K562 (cell line): ENCODE results near the gene ADAP1. TPM values are rescaled to one million over a fixed set of nuclear protein-coding genes. Genes with fewer than 3 reads are reported as not detected.

Experiments used
- POU5F1 ChIP-seq: fragments of 150-350 bp; IDR thresholded peaks from 2 replicates; pipeline ENCODE4 v1.6.1; 2014; ENCODE audit warnings: borderline replicate concordance, low read length, low read depth, mild to moderate bottlenecking; ENCODE audit not compliant: partially characterized antibody
- RNF2 ChIP-seq: sonication (generic); IDR thresholded peaks from 2 replicates; pipeline ENCODE4 v1.6.1; 2016
- SRSF9 ChIP-seq: fragments of 200-400 bp; formaldehyde crosslinking; IDR thresholded peaks from 2 replicates; pipeline ENCODE4 v1.6.1; 2017; ENCODE audit warnings: low read depth, low read length, borderline replicate concordance
- YBX1 ChIP-seq: fragments of 450-650 bp; IDR thresholded peaks from 2 replicates; pipeline ENCODE4 v1.7.1; 2016; ENCODE audit warnings: mild to moderate bottlenecking
- ZBTB5 ChIP-seq: fragments of 450-650 bp; IDR thresholded peaks from 2 replicates; pipeline ENCODE4 v1.6.1; 2017; ENCODE audit warnings: antibody characterized with exemption
- ZFP1 ChIP-seq: fragments of 450-650 bp; formaldehyde crosslinking; IDR thresholded peaks from 2 replicates; pipeline ENCODE4 v1.4.0; 2020; ENCODE audit warnings: mild to moderate bottlenecking, mixed read lengths
- polyA plus RNA-seq, 8 experiments: library from polyadenylated mRNA; depleted of rRNA in 4 of 8; stranded (reverse) in 5 of 8; unstranded in 3 of 8; fragments of >200 nt; fragmentation: Nextera tagmentation in 2 of 8; fragmentation: Illumina TruSeq in 1 of 8; extraction: Ambion mirVana in 2 of 8; extraction: Trizol in 1 of 8; gene quantifications; 2 replicates each; pipeline versions ENCODE4 v1.2.1 to v1.2.3, GENCODE V29; 2011 to 2014; ENCODE audit warnings: inconsistent platforms in 1 of 8, missing spikeins in 1 of 8
- total RNA-seq, 7 experiments: library from RNA; depleted of rRNA in 6 of 7; stranded (reverse); fragments of >200 nt in 6 of 7; fragmentation: Illumina TruSeq in 2 of 7; extraction: Trizol in 2 of 7; gene quantifications; 2 replicates each; pipeline versions ENCODE4 v1.2.1 to v1.2.3, GENCODE V29; 2011 to 2021; ENCODE audit warnings: low replicate concordance in 1 of 7
- TF ChIP-seq, protein P1 (sequence below), 2 experiments: fragments of 450-650 bp in 1 of 2; IDR thresholded peaks; 2 replicates each; pipeline ENCODE4 v1.6.1; 2011 to 2017; ENCODE audit warnings: low read depth in 2 of 2, antibody characterized with exemption in 1 of 2, borderline replicate concordance in 1 of 2, low read length in 1 of 2, mild to moderate bottlenecking in 1 of 2, mixed read lengths in 1 of 2; ENCODE audit not compliant: control insufficient read depth in 1 of 2

ADAP1 gene
- total and polyA plus RNA-seq, 9 of the 15 experiments (the other 6 are each of a cell fraction or from before 2014, with no cell fraction given): 0.27 to 1.4 (median 0.52) TPM; not detected in 3

GRCh38 chr7:873367-874002, 81.0 kb downstream of the ADAP1 start (continued):
- TF ChIP-seq, protein P1, sequence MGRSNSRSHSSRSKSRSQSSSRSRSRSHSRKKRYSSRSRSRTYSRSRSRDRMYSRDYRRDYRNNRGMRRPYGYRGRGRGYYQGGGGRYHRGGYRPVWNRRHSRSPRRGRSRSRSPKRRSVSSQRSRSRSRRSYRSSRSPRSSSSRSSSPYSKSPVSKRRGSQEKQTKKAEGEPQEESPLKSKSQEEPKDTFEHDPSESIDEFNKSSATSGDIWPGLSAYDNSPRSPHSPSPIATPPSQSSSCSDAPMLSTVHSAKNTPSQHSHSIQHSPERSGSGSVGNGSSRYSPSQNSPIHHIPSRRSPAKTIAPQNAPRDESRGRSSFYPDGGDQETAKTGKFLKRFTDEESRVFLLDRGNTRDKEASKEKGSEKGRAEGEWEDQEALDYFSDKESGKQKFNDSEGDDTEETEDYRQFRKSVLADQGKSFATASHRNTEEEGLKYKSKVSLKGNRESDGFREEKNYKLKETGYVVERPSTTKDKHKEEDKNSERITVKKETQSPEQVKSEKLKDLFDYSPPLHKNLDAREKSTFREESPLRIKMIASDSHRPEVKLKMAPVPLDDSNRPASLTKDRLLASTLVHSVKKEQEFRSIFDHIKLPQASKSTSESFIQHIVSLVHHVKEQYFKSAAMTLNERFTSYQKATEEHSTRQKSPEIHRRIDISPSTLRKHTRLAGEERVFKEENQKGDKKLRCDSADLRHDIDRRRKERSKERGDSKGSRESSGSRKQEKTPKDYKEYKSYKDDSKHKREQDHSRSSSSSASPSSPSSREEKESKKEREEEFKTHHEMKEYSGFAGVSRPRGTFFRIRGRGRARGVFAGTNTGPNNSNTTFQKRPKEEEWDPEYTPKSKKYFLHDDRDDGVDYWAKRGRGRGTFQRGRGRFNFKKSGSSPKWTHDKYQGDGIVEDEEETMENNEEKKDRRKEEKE (IDR thresholded peaks at IDR 0.05; ENCODE audit: borderline replicate concordance in 1 of 2, control insufficient read depth in 1 of 2, low read depth in 2 of 2, low read length in 1 of 2): peak in 1 of 2 experiments; percentile 41; a peak in 1 of 4 replicates
- TF ChIP-seq RNF2 (peak; percentile 93; the same call in 1 of the 2 replicates), ZFP1 (CRISPR knock-in tag) (no peak), POU5F1 (no peak), YBX1 (no peak), ZBTB5 (no peak), SRSF9 (no peak)
- TF ChIP-seq, all 486 proteins: peak for 163
